Measurements from ENCODE around the gene DDC.

DNA sequence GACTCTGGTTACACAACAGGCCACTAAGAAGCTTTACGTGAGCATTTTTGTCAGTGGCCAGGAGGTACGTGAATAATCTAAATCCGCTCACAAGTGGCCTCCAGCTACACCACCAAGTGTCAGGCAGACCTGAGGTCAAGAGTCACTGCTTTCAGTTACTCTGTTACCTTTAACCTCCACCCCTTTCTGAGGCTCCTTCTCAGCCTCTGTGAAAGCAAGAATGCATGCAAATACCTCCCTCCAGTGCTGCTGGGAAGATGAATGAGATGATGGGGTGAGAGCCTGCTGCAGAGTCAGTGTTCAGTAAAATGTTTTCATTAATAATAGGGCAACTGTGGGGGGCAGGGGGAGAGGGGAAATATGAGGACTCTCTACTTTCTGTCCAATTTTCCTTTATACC is 11.2 kb downstream of the DDC start:
- no peak for TF ChIP-seq SNAI2 (CRISPR knock-in tag; IDR thresholded peaks at IDR 0.05)
- TF ChIP-seq, protein P1, sequence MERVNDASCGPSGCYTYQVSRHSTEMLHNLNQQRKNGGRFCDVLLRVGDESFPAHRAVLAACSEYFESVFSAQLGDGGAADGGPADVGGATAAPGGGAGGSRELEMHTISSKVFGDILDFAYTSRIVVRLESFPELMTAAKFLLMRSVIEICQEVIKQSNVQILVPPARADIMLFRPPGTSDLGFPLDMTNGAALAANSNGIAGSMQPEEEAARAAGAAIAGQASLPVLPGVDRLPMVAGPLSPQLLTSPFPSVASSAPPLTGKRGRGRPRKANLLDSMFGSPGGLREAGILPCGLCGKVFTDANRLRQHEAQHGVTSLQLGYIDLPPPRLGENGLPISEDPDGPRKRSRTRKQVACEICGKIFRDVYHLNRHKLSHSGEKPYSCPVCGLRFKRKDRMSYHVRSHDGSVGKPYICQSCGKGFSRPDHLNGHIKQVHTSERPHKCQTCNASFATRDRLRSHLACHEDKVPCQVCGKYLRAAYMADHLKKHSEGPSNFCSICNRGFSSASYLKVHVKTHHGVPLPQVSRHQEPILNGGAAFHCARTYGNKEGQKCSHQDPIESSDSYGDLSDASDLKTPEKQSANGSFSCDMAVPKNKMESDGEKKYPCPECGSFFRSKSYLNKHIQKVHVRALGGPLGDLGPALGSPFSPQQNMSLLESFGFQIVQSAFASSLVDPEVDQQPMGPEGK (CRISPR knock-in tag; IDR thresholded peaks at IDR 0.05; ENCODE audit: borderline replicate concordance) = no peak
- no peak for TF ChIP-seq GLIS3 (CRISPR knock-in tag; IDR thresholded peaks at IDR 0.05)
- TF ChIP-seq OSR1 (CRISPR knock-in tag; IDR thresholded peaks at IDR 0.05) = no peak
- TF ChIP-seq, protein P2, sequence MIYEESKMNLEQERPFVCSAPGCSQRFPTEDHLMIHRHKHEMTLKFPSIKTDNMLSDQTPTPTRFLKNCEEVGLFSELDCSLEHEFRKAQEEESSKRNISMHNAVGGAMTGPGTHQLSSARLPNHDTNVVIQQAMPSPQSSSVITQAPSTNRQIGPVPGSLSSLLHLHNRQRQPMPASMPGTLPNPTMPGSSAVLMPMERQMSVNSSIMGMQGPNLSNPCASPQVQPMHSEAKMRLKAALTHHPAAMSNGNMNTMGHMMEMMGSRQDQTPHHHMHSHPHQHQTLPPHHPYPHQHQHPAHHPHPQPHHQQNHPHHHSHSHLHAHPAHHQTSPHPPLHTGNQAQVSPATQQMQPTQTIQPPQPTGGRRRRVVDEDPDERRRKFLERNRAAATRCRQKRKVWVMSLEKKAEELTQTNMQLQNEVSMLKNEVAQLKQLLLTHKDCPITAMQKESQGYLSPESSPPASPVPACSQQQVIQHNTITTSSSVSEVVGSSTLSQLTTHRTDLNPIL (CRISPR knock-in tag; IDR thresholded peaks at IDR 0.05; ENCODE audit: low read depth) = no peak
- no peak for TF ChIP-seq ZFP30 (CRISPR knock-in tag; IDR thresholded peaks at IDR 0.05)
- no peak for TF ChIP-seq ARNTL (CRISPR knock-in tag; IDR thresholded peaks at IDR 0.05; ENCODE audit: borderline replicate concordance, low read depth)
- no peak for TF ChIP-seq ESRRG (CRISPR knock-in tag; IDR thresholded peaks at IDR 0.05)
